Fibroblast of pulmonary artery (primary cell): ENCODE results near the gene TTLL5.

Source experiments
- DNase-seq: peaks from one replicate; pipeline ENCODE4 v3.0.0-alpha.2; 2010; ENCODE audit warnings: low read depth
- H3K4me3 ChIP-seq: replicated peaks from 2 replicates; pipeline ENCODE4 v1.5.1; 2011; ENCODE audit warnings: low read depth, mild to moderate bottlenecking, control low read depth, low read length, moderate library complexity
- CTCF ChIP-seq: IDR thresholded peaks from 2 replicates; pipeline ENCODE4 v1.5.1; 2011; ENCODE audit warnings: mild to moderate bottlenecking, control low read depth, low read length, inconsistent platforms; ENCODE audit errors: missing control alignments

Gene TTLL5

GRCh38 chr14:75991753-75992152 lies 330.7 kb downstream of the TTLL5 start:
- no peak overlapping the region for H3K4me3 ChIP-seq
- no peak for DNase-seq
- no peak for TF ChIP-seq CTCF

- no peak overlapping the region for H3K4me3 ChIP-seq
- TF ChIP-seq CTCF: no peak
- DNase-seq: no peak
These were observed 332.6 kb downstream of the TTLL5 start for GRCh38 chr14:75993567-75994041.

- DNase-seq: peak; percentile 76
- H3K4me3 ChIP-seq: no peak overlapping the region
- no peak for TF ChIP-seq CTCF
These were observed 334.5 kb downstream of the TTLL5 start for GRCh38 chr14:75995372-75996041.

- no peak for DNase-seq
- no peak for TF ChIP-seq CTCF
- H3K4me3 ChIP-seq: no peak overlapping the region
These were observed 335.4 kb downstream of the TTLL5 start for GRCh38 chr14:75996488-75996887.

GRCh38 chr14:75999511-76000190 lies 338.6 kb downstream of the TTLL5 start:
- H3K4me3 ChIP-seq: no peak overlapping the region
- no peak for DNase-seq
- TF ChIP-seq CTCF: no peak

- no peak overlapping the region for H3K4me3 ChIP-seq
- TF ChIP-seq CTCF: no peak
- DNase-seq: no peak
These were observed 341.3 kb downstream of the TTLL5 start for GRCh38 chr14:76002383-76002782.
